ENCODE measurements around the gene PPP1R37.

PPP1R37 gene

DNA sequence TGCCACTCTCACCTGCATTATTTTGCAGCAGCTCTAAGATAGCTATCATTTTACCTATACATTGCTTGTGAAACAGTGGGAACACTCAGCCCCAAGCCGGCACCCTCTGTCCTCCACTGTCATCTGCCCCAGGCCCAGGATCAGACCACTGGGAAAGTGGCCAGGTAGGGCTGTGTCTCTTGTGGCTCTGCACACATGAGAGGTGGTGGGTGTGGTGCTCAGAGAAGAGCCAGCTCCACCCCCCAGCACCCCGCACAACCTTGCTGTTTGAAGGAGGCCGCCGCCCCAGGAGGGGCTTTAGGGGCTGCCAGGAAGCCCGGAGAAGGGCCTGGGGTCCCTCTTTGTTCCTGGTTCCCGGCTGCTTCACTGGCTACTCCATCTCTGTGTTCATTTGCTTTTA, 26.6 kb downstream of the PPP1R37 start:
- DNase-seq (ENCODE audit: low read depth, low spot score) = no peak

GRCh38 chr19:45121827-45122345, 28.9 kb downstream of the PPP1R37 start:
- no peak overlapping the region for H3K4me3 ChIP-seq (ENCODE audit: low read depth, low read length)
- DNase-seq (ENCODE audit: low read depth, low spot score) = no peak
- ChIA-PET CTCF (interaction anchor here (1.2 kb wide), 1 partner anchor 9 kb away, joined by 3 read pairs; no protein-coding TSS in a partner anchor), POLR2A (no interaction called here)
- no peak for TF ChIP-seq CTCF (IDR thresholded peaks at IDR 0.05; ENCODE audit: insufficient read depth, low read length, missing control alignments)

More for the DNA sequence above, 26.6 kb downstream of the PPP1R37 start:
- ChIA-PET POLR2A (no interaction called here), CTCF (interaction anchor here (1.2 kb wide), 1 partner anchor 12 kb away, joined by 3 read pairs; no protein-coding TSS in a partner anchor)
- TF ChIP-seq CTCF (IDR thresholded peaks at IDR 0.05; ENCODE audit: insufficient read depth, low read length, missing control alignments) = no peak
- no peak overlapping the region for H3K4me3 ChIP-seq (ENCODE audit: low read depth, low read length)

DNA sequence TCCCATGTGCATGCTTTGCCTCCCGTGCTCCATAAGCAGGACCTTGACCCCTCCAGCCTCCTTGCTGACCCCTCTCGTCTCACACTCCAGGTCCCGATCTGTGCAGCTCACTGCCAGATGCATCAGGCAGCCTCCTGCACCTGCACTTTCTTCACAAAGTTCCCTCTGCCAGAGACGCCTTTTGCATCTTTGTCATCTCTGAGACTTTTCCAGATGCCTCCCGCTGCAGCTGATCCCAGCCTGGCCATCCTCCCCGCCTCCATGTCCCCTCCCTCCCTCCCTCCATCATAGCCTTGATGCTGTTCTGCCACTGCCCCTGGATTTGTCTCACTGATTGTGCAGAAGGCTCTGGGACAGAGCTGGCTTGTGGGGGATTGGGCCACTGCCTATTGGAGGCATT, 29.9 kb downstream of the PPP1R37 start:
- no peak for TF ChIP-seq CTCF (IDR thresholded peaks at IDR 0.05; ENCODE audit: insufficient read depth, low read length, missing control alignments)
- H3K4me3 ChIP-seq (ENCODE audit: low read depth, low read length) = no peak overlapping the region
- ChIA-PET POLR2A (no interaction called here), CTCF (interaction anchor here (3.9 to 5.3 kb wide), 4 partner anchors 13 to 32 kb away, joined by 13 to 50 read pairs (median 33); partner anchors contain the start of gene PPP1R37)
- DNase-seq (ENCODE audit: low read depth, low spot score) = no peak

DNA sequence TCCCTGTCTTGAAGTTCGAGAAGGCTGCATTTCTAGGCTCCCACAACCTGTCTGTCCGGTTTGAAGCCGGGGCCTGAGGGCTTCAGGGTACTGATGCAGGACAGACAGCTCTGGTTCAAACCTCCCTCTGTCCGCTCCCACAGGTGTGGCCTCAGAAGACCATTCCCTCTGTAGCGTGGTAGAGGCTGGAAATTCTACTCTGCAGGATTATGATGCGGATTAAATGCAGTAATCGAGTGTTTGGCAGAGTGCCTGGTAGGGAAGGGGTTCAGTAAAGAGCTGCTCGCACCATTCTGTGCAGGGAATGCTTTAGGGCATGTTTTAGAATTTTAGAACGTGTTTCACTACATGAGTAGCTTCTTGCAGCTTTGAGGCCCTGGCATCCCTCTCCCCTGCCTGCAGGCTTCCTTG, 30.5 kb downstream of the PPP1R37 start:
- TF ChIP-seq CTCF (IDR thresholded peaks at IDR 0.05; ENCODE audit: insufficient read depth, low read length, missing control alignments) = no peak
- ChIA-PET POLR2A (no interaction called here), CTCF (interaction anchor here (1.4 to 5.3 kb wide), 6 partner anchors 9 to 32 kb away, joined by 3 to 50 read pairs (median 29); partner anchors contain the start of gene PPP1R37)
- H3K4me3 ChIP-seq (ENCODE audit: low read depth, low read length) = no peak overlapping the region
- no peak for DNase-seq (ENCODE audit: low read depth, low spot score)

DNA sequence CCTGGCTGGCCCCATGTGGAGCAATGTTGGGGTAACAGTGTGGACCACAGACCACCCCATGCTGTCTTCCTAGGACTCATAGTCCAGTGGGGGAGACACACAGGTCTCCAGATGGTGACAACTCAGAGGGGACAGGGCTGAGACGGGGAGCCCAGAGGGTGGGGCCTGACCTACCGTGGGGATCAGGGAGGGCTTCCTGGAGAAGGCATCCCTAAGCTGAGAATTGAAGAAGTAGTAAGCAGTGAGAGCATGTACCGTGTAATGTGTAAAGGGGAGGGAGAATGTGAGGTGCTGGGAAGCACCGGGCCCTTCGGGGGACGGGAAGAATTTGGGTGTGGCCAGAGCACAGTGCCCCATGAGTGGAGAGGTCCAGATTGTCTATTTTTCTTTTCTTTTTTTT, 31.0 kb downstream of the PPP1R37 start:
- no peak for TF ChIP-seq CTCF (IDR thresholded peaks at IDR 0.05; ENCODE audit: insufficient read depth, low read length, missing control alignments)
- no peak for DNase-seq (ENCODE audit: low read depth, low spot score)
- H3K4me3 ChIP-seq (ENCODE audit: low read depth, low read length) = no peak overlapping the region
- POLR2A ChIA-PET = no interaction called here
- CTCF ChIA-PET = interaction anchor here (1.4 to 5.3 kb wide), 9 partner anchors 9 to 33 kb away, joined by 3 to 50 read pairs (median 28); partner anchors contain the start of gene PPP1R37

DNA sequence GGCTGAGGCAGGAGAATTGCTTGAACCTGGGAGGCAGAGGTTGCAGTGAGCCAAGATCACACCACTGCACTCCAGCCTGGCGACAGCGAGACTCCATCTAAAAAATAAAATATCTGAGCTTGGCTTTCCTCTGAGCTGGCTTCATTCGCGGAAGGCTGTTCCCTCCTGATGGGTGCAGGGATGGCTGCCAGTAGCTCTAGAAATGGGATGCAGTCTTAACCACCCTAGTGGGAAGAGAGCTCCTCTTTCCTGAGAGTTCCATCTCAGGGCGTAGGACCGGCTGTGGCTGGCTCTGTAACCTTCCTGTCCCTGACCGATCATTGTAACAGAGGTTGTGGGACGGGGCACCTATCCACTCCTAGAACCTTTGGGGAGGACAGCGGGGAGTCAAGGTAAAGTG, 32.4 kb downstream of the PPP1R37 start:
- no peak for TF ChIP-seq CTCF (IDR thresholded peaks at IDR 0.05; ENCODE audit: insufficient read depth, low read length, missing control alignments)
- ChIA-PET POLR2A (no interaction called here), CTCF (interaction anchor here (0.7 to 5.3 kb wide), 25 partner anchors 8 to 220 kb away, joined by 3 to 50 read pairs (median 6); partner anchors contain the start of genes APOE, BLOC1S3 and PPP1R37)
- H3K4me3 ChIP-seq (ENCODE audit: low read depth, low read length) = no peak overlapping the region
- no peak for DNase-seq (ENCODE audit: low read depth, low spot score)
